ENCODE measurements around the gene IP6K2. TPM values are rescaled to one million over a fixed set of nuclear protein-coding genes. Genes with fewer than 3 reads are reported as not detected.
A peak's percentile ranks its signal among the peaks of the same experiment; 100 is the strongest.

IP6K2 gene
- total RNA-seq, 4 donors from 2014 or later = 16.9 to 31.8 (median 22.0) TPM

GRCh38 chr3:48678056-48678455 lies 39.0 kb downstream of the IP6K2 start:
- in situ Hi-C loops (cut with MboI; ENCODE audit: low sequenced_read_pairs in 4 of 4) = no loop called here
- intact Hi-C loops (cut with DNase I; ENCODE audit: low total_unique reads) = no loop called here
- no peaks in the 10 kb centered on the region for H3K4me1 ChIP-seq
- no peaks in the 10 kb centered on the region for H3K9me3 ChIP-seq
- no peak overlapping the region for H3K27ac ChIP-seq
- TF ChIP-seq CTCF (IDR thresholded peaks at IDR 0.05 in 4 of 5, conservative IDR thresholded peaks at IDR 0.05 in 1 of 5) = no peak
- TF ChIP-seq POLR2A (IDR thresholded peaks at IDR 0.05) = no peak
- H3K27me3 ChIP-seq = no peaks in the 10 kb centered on the region
- no peak for DNase-seq
- peaks cover 0 to 41% of the 10 kb centered on the region in 2 donors for H3K36me3 ChIP-seq
- H3K4me3 ChIP-seq = no peak overlapping the region
- ATAC-seq = no peak

- TF ChIP-seq POLR2A (IDR thresholded peaks at IDR 0.05) (no peak), CTCF (IDR thresholded peaks at IDR 0.05 in 4 of 5, conservative IDR thresholded peaks at IDR 0.05 in 1 of 5) (no peak)
- Histone ChIP-seq H3K27ac (no peak overlapping the region), H3K4me1 (no peaks in the 10 kb centered on the region), H3K9me3 (no peaks in the 10 kb centered on the region), H3K36me3 (peaks cover 0 to 17% of the 10 kb centered on the region in 2 donors), H3K27me3 (no peaks in the 10 kb centered on the region), H3K4me3 (no peak overlapping the region)
- in situ Hi-C loops (cut with MboI; ENCODE audit: low sequenced_read_pairs in 4 of 4) (no loop called here), intact Hi-C loops (cut with DNase I; ENCODE audit: low total_unique reads) (no loop called here)
- DNase-seq (no peak), ATAC-seq (no peak)
These were observed 42.5 kb downstream of the IP6K2 start for GRCh38 chr3:48674505-48674904.

- no peaks in the 10 kb centered on the region for H3K9me3 ChIP-seq
- DNase-seq = no peak
- in situ Hi-C loops (cut with MboI; ENCODE audit: low sequenced_read_pairs in 4 of 4) = no loop called here
These were observed 44.5 kb downstream of the IP6K2 start for GRCh38 chr3:48672522-48672921.

GRCh38 chr3:48664929-48665328 lies 52.1 kb downstream of the IP6K2 start:
- Histone ChIP-seq H3K9me3 (no peaks in the 10 kb centered on the region), H3K4me1 (peaks cover 5 to 21% of the 10 kb centered on the region in 2 donors), H3K36me3 (no peaks in the 10 kb centered on the region), H3K4me3 (no peak overlapping the region), H3K27ac (no peak overlapping the region), H3K27me3 (peaks cover 26 to 35% (median 35%) of the 10 kb centered on the region in 3 donors)
- TF ChIP-seq CTCF (IDR thresholded peaks at IDR 0.05 in 4 of 5, conservative IDR thresholded peaks at IDR 0.05 in 1 of 5) (no peak), POLR2A (IDR thresholded peaks at IDR 0.05) (no peak)
- intact Hi-C loops (cut with DNase I; ENCODE audit: low total_unique reads) = no loop called here
- in situ Hi-C loops (cut with MboI; ENCODE audit: low sequenced_read_pairs in 4 of 4) = no loop called here
- ATAC-seq = no peak
- no peak for DNase-seq

More at GRCh38 chr3:48672522-48672921, 44.5 kb downstream of the IP6K2 start:
- H3K27me3 ChIP-seq = no peaks in the 10 kb centered on the region
- H3K4me1 ChIP-seq = no peaks in the 10 kb centered on the region
- H3K36me3 ChIP-seq = no peaks in the 10 kb centered on the region
- TF ChIP-seq POLR2A (IDR thresholded peaks at IDR 0.05) (no peak), CTCF (IDR thresholded peaks at IDR 0.05 in 4 of 5, conservative IDR thresholded peaks at IDR 0.05 in 1 of 5) (no peak)
- ATAC-seq = no peak
- H3K27ac ChIP-seq = no peak overlapping the region
- no peak overlapping the region for H3K4me3 ChIP-seq
- intact Hi-C loops (cut with DNase I; ENCODE audit: low total_unique reads) = no loop called here

- Histone ChIP-seq H3K36me3 (no peaks in the 10 kb centered on the region), H3K9me3 (no peaks in the 10 kb centered on the region), H3K4me3 (peak overlapping the region in 1 of 4 donors; percentile 42), H3K27me3 (peaks cover 26 to 35% (median 35%) of the 10 kb centered on the region in 3 donors), H3K4me1 (peaks cover 5 to 21% of the 10 kb centered on the region in 2 donors), H3K27ac (no peak overlapping the region)
- intact Hi-C loops (cut with DNase I; ENCODE audit: low total_unique reads) = no loop called here
- ATAC-seq = no peak
- DNase-seq = no peak
- TF ChIP-seq CTCF (IDR thresholded peaks at IDR 0.05 in 4 of 5, conservative IDR thresholded peaks at IDR 0.05 in 1 of 5) (no peak), POLR2A (IDR thresholded peaks at IDR 0.05) (no peak)
- in situ Hi-C loops (cut with MboI; ENCODE audit: low sequenced_read_pairs in 4 of 4) = no loop called here
These were observed 52.7 kb downstream of the IP6K2 start for GRCh38 chr3:48664313-48664644.
